Naive thymus-derived CD4-positive, alpha-beta T cell (primary cell): ENCODE measurements around the gene GPRC5C. TPM values are rescaled to one million over a fixed set of nuclear protein-coding genes. Genes with fewer than 3 reads are reported as not detected.

ENCODE experiments used
- ATAC-seq: fragments of 150-1000 bp; cut with Tn5 transposase; 2 replicates; pipeline ENCODE4 v1.10.0; 2021; ENCODE audit warnings: mild to moderate bottlenecking, moderate library complexity
- CTCF ChIA-PET: fragments of 350-600 bp; sonication (Branson Sonifier 250); formaldehyde crosslinking; loops from one replicate; lab custom pipeline; 2021; ENCODE audit warnings: antibody characterized with exemption; lab: Charles Lee
- POLR2A ChIA-PET: fragments of 350-600 bp; sonication (Branson Sonifier 250); formaldehyde crosslinking; loops from one replicate; lab custom pipeline; 2021; ENCODE audit warnings: antibody characterized with exemption, inconsistent platforms; lab: Charles Lee
- DNase-seq, 9 donors: peaks; one replicate each; pipeline versions ENCODE4 v3.0.0 to v3.0.0-alpha.2; 2020 to 2022; ENCODE audit warnings: mixed read lengths in 1 of 9
- H3K27ac ChIP-seq: one replicate; pipeline ENCODE4 v1.7.0; 2013; ENCODE audit warnings: mild to moderate bottlenecking, low read depth, low read length, moderate library complexity
- H3K27me3 ChIP-seq, 2 donors: one replicate each; pipeline ENCODE4 v1.7.0; 2013; ENCODE audit warnings: low read length in 2 of 2, mild to moderate bottlenecking in 2 of 2, moderate library complexity in 2 of 2; ENCODE audit not compliant: control insufficient read depth in 2 of 2, insufficient read depth in 2 of 2
- H3K36me3 ChIP-seq, 3 experiments: 1 replicate in 2 of 3; 2 replicates in 1 of 3; pipeline ENCODE4 v1.7.0; 2013; ENCODE audit warnings: low read length in 3 of 3, mild to moderate bottlenecking in 3 of 3, moderate library complexity in 1 of 3; ENCODE audit not compliant: insufficient read depth in 3 of 3, control insufficient read depth in 2 of 3
- H3K4me1 ChIP-seq, 2 donors: one replicate each; pipeline ENCODE4 v1.7.0; 2013; ENCODE audit warnings: low read length in 2 of 2, mild to moderate bottlenecking in 2 of 2, moderate library complexity in 1 of 2; ENCODE audit not compliant: control insufficient read depth in 2 of 2, insufficient read depth in 2 of 2
- H3K4me3 ChIP-seq: 2 replicates; pipeline ENCODE4 v1.7.0; 2013; ENCODE audit warnings: mild to moderate bottlenecking, low read length
- H3K9me3 ChIP-seq, 3 experiments: 1 replicate in 2 of 3; 2 replicates in 1 of 3; pipeline ENCODE4 v1.7.0; 2013; ENCODE audit warnings: low read length in 3 of 3; ENCODE audit not compliant: control insufficient read depth in 2 of 3
- H3K27ac Mint-ChIP-seq, 9 donors: one replicate each; pipeline ENCODE4 v1.8.0; 2020 to 2022; ENCODE audit warnings: mixed read lengths in 9 of 9, mild to moderate bottlenecking in 8 of 9, moderate library complexity in 5 of 9, inconsistent platforms in 2 of 9
- H3K27me3 Mint-ChIP-seq, 5 donors: one replicate each; pipeline ENCODE4 v1.8.0; 2021 to 2022; ENCODE audit warnings: mixed read lengths in 5 of 5, mild to moderate bottlenecking in 1 of 5
- H3K36me3 Mint-ChIP-seq, 5 donors: one replicate each; pipeline ENCODE4 v1.8.0; 2020 to 2022; ENCODE audit warnings: mixed read lengths in 5 of 5, mild to moderate bottlenecking in 3 of 5, inconsistent platforms in 1 of 5
- H3K4me1 Mint-ChIP-seq, 7 donors: one replicate each; pipeline ENCODE4 v1.8.0; 2020 to 2022; ENCODE audit warnings: mixed read lengths in 7 of 7, mild to moderate bottlenecking in 3 of 7, inconsistent platforms in 1 of 7
- H3K4me3 Mint-ChIP-seq, 10 donors: one replicate each; pipeline ENCODE4 v1.8.0; 2020 to 2022; ENCODE audit warnings: mild to moderate bottlenecking in 10 of 10, mixed read lengths in 10 of 10, moderate library complexity in 6 of 10, inconsistent platforms in 2 of 10
- H3K9me3 Mint-ChIP-seq, 11 donors: one replicate each; pipeline ENCODE4 v1.8.0; 2020 to 2022; ENCODE audit warnings: mixed read lengths in 11 of 11, mild to moderate bottlenecking in 4 of 11, inconsistent platforms in 1 of 11, moderate library complexity in 1 of 11
- intact Hi-C, 2 donors: fragments of 100-400 bp; cut with micrococcal nuclease; formaldehyde crosslinking; loops; one replicate each; pipeline ENCODE4 v1.15.1; 2023
- polyA plus RNA-seq, 2 donors: library from polyadenylated mRNA; unstranded; fragments of 300-500 nt; fragmentation: Illumina TruSeq; gene quantifications; one replicate each; pipeline ENCODE4 v1.2.3, GENCODE V29; 2021
- total RNA-seq, 6 experiments: library from RNA in 5 of 6; stranded (reverse) in 5 of 6; gene quantifications; 1 replicate in 5 of 6; 2 replicates in 1 of 6; pipeline ENCODE4 v1.2.3 and lab custom pipeline; 2021 to 2026

GPRC5C gene
- total and polyA plus RNA-seq, 7 experiments from 2014 or later, result 0.13 to 1.9 (median 0.29) TPM; not detected in 4

DNA sequence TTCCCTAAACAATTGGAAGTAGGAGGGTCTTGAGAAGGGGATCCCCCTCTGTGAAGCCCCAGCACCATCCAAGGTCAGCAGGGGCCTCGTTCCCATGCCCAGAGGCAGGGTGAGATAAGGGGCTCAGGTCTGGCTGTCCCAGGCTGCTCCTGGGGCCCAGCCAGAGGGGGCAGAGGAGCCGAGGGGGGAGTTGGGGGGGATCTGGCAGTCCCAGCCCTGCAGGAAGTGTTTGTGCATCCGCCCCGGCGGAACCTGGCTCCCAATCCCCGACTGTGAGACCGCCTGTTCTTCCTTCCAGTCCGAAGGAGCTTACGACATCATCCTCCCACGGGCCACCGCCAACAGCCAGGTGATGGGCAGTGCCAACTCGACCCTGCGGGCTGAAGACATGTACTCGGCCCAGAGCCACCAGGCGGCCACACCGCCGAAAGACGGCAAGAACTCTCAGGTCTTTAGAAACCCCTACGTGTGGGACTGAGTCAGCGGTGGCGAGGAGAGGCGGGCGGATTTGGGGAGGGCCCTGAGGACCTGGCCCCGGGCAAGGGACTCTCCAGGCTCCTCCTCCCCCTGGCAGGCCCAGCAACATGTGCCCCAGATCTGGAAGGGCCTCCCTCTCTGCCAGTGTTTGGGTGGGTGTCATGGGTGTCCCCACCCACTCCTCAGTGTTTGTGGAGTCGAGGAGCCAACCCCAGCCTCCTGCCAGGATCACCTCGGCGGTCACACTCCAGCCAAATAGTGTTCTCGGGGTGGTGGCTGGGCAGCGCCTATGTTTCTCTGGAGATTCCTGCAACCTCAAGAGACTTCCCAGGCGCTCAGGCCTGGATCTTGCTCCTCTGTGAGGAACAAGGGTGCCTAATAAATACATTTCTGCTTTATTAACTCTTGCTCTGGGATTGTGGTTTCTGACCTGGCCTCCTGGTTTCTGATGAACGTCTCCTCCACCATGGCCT lies 14.9 kb downstream of the GPRC5C start:
- Histone ChIP-seq H3K27ac (no peak overlapping the region), H3K4me1 (no peaks in the 10 kb centered on the region), H3K9me3 (no peaks in the 10 kb centered on the region), H3K27me3 (no peaks in the 10 kb centered on the region), H3K36me3 (no peaks in the 10 kb centered on the region), H3K4me3 (no peak overlapping the region)
- intact Hi-C loops, result no loop called here
- ChIA-PET POLR2A (no interaction called here), CTCF (interaction anchor here (1.9 kb wide), 1 partner anchor 10 kb away, joined by 5 read pairs; no protein-coding TSS in a partner anchor)
- Mint-ChIP-seq H3K9me3 (no peaks in the 10 kb centered on the region), H3K4me3 (peak overlapping the region in 1 of 10 donors; percentile 26), H3K27me3 (peaks cover 6 to 30% (median 7%) of the 10 kb centered on the region in 5 donors), H3K27ac (no peak overlapping the region), H3K4me1 (peaks cover 0 to 3% (median 0%) of the 10 kb centered on the region in 7 donors), H3K36me3 (no peaks in the 10 kb centered on the region)
- DNase-seq, result no peak
- peak; percentile 62 for ATAC-seq

- ChIA-PET CTCF (interaction anchor here (0.8 to 1.9 kb wide), 2 partner anchors 10 to 30 kb away, joined by 3 to 5 read pairs; no protein-coding TSS in a partner anchor), POLR2A (no interaction called here)
- Histone ChIP-seq H3K36me3 (no peaks in the 10 kb centered on the region), H3K4me1 (peaks cover 0 to 8% of the 10 kb centered on the region in 2 donors), H3K4me3 (no peak overlapping the region), H3K27me3 (no peaks in the 10 kb centered on the region), H3K9me3 (no peaks in the 10 kb centered on the region), H3K27ac (no peak overlapping the region)
- no peaks in the 10 kb centered on the region for H3K36me3 Mint-ChIP-seq
- no peak overlapping the region for H3K4me3 Mint-ChIP-seq
- ATAC-seq, result no peak
- H3K9me3 Mint-ChIP-seq, result no peaks in the 10 kb centered on the region
- peaks cover 0 to 10% (median 0%) of the 10 kb centered on the region in 7 donors for H3K4me1 Mint-ChIP-seq
- H3K27ac Mint-ChIP-seq, result no peak overlapping the region
- intact Hi-C loops, result no loop called here
- DNase-seq, result no peak
- peaks cover under 1 to 24% (median 2%) of the 10 kb centered on the region in 5 donors for H3K27me3 Mint-ChIP-seq
These were observed 15.8 kb downstream of the GPRC5C start for GRCh38 chr17:74447628-74448159.

DNA sequence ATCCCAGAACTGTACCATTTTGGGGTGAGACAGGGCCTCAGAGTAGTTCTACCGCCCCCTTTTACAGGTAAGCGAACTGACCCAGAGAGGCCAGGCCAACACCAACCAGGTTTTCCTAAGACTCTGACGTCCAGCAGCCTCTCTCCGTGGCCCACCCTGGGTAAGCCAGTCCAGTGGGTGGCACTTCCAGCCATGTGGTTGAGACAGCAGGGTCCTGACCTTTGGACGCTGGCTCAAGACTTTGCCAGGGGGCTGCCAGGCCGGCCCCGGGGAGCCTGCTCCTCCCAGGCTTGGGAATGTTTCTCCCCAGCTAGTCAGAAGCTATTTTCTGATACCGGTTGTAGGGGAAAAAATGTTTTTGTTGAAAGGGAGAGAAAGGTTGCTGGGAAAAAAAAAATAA lies 16.9 kb downstream of the GPRC5C start:
- Mint-ChIP-seq H3K4me3 (no peak overlapping the region), H3K27me3 (peaks cover 0 to 21% (median 0%) of the 10 kb centered on the region in 5 donors), H3K36me3 (no peaks in the 10 kb centered on the region), H3K27ac (no peak overlapping the region), H3K9me3 (no peaks in the 10 kb centered on the region), H3K4me1 (peaks cover 0 to 15% (median 0%) of the 10 kb centered on the region in 7 donors)
- Histone ChIP-seq H3K27me3 (no peaks in the 10 kb centered on the region), H3K36me3 (no peaks in the 10 kb centered on the region), H3K9me3 (no peaks in the 10 kb centered on the region), H3K4me3 (no peak overlapping the region), H3K27ac (no peak overlapping the region), H3K4me1 (peaks cover 4 to 15% of the 10 kb centered on the region in 2 donors)
- ChIA-PET POLR2A (no interaction called here), CTCF (interaction anchor here (1.9 kb wide), 1 partner anchor 8 kb away, joined by 5 read pairs; no protein-coding TSS in a partner anchor)
- ATAC-seq (no peak), DNase-seq (no peak)
- intact Hi-C loops, result no loop called here

DNA sequence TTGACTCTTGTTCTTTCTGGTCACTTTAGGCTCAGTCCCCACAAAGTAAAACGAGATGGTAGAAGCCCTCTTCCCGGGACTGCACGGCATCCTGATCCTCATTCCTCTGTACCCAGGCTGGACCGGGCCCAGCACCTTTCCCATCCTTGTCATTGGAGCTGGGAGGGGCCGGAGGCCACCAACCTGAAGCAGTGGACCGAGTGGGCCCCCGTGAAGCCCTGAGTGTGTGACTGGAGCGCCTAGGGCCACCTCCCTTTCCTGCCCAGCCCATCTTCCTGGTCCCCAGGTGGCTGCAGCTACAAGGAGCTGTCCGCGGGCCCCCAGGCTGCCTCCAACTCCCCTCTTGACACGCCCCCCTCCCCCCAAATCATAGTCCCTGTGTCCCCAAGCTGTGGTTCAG lies 17.4 kb downstream of the GPRC5C start:
- no peaks in the 10 kb centered on the region for H3K9me3 ChIP-seq
- DNase-seq (no peak), ATAC-seq (no peak)
- H3K27me3 ChIP-seq, result no peaks in the 10 kb centered on the region
- H3K4me1 ChIP-seq, result peaks cover 4 to 17% of the 10 kb centered on the region in 2 donors
- peaks cover 0 to 18% (median 0%) of the 10 kb centered on the region in 5 donors for H3K27me3 Mint-ChIP-seq
- H3K9me3 Mint-ChIP-seq, result no peaks in the 10 kb centered on the region
- H3K27ac ChIP-seq, result no peak overlapping the region
- ChIA-PET CTCF (no interaction called here), POLR2A (no interaction called here)
- intact Hi-C loops, result no loop called here
- no peaks in the 10 kb centered on the region for H3K36me3 Mint-ChIP-seq
- peaks cover 0 to 15% (median 0%) of the 10 kb centered on the region in 7 donors for H3K4me1 Mint-ChIP-seq
- no peak overlapping the region for H3K4me3 Mint-ChIP-seq
- H3K4me3 ChIP-seq, result no peak overlapping the region
- H3K36me3 ChIP-seq, result no peaks in the 10 kb centered on the region
- no peak overlapping the region for H3K27ac Mint-ChIP-seq

GRCh38 chr17:74449773-74450172 lies 17.9 kb downstream of the GPRC5C start:
- no peak overlapping the region for H3K4me3 ChIP-seq
- Mint-ChIP-seq H3K4me3 (no peak overlapping the region), H3K9me3 (no peaks in the 10 kb centered on the region), H3K36me3 (no peaks in the 10 kb centered on the region), H3K27ac (no peak overlapping the region), H3K4me1 (peaks cover 0 to 15% (median 0%) of the 10 kb centered on the region in 7 donors), H3K27me3 (peaks cover 0 to 18% (median 0%) of the 10 kb centered on the region in 5 donors)
- intact Hi-C loops, result loop anchor here in 1 of 2 donors (10.0 kb wide), 1 partner anchor 145 kb away; no protein-coding TSS in a partner anchor
- H3K4me1 ChIP-seq, result peaks cover 4 to 19% of the 10 kb centered on the region in 2 donors
- no peaks in the 10 kb centered on the region for H3K9me3 ChIP-seq
- ChIA-PET CTCF (no interaction called here), POLR2A (no interaction called here)
- no peaks in the 10 kb centered on the region for H3K36me3 ChIP-seq
- no peak overlapping the region for H3K27ac ChIP-seq
- H3K27me3 ChIP-seq, result no peaks in the 10 kb centered on the region
- no peak for DNase-seq
- no peak for ATAC-seq

GRCh38 chr17:74450231-74450630 lies 18.3 kb downstream of the GPRC5C start:
- H3K4me1 ChIP-seq, result peaks cover 4 to 19% of the 10 kb centered on the region in 2 donors
- DNase-seq, result no peak
- no peaks in the 10 kb centered on the region for H3K36me3 ChIP-seq
- ChIA-PET POLR2A (no interaction called here), CTCF (no interaction called here)
- no peak for ATAC-seq
- no peak overlapping the region for H3K27ac ChIP-seq
- Mint-ChIP-seq H3K4me1 (peaks cover 0 to 18% (median 0%) of the 10 kb centered on the region in 7 donors), H3K9me3 (no peaks in the 10 kb centered on the region), H3K36me3 (no peaks in the 10 kb centered on the region), H3K27me3 (peaks cover 0 to 18% (median 0%) of the 10 kb centered on the region in 5 donors), H3K4me3 (no peak overlapping the region), H3K27ac (no peak overlapping the region)
- no peaks in the 10 kb centered on the region for H3K9me3 ChIP-seq
- intact Hi-C loops, result loop anchor here in 1 of 2 donors (10.0 kb wide), 1 partner anchor 145 kb away; no protein-coding TSS in a partner anchor
- no peak overlapping the region for H3K4me3 ChIP-seq
- H3K27me3 ChIP-seq, result no peaks in the 10 kb centered on the region
